Calu3 (cell line): ENCODE measurements around the gene RECK. TPM values are rescaled to one million over a fixed set of nuclear protein-coding genes. Genes with fewer than 3 reads are reported as not detected.

Experiments used
- BruUV-seq: library from RNA; stranded (reverse); fragments of 400-500 nt; replicated peaks from 2 replicates; lab custom pipeline; 2021; lab: Mats Ljungman, UMichigan
- CTCF ChIA-PET: fragments of 300-600 bp; sonication (Branson Sonifier 250); formaldehyde crosslinking; loops from one replicate; lab custom pipeline; 2022; ENCODE audit warnings: antibody characterized with exemption; lab: Charles Lee
- DNase-seq: peaks from one replicate; pipeline ENCODE4 v3.0.0; 2022
- H3K27ac Mint-ChIP-seq: one replicate; pipeline ENCODE4 v1.8.0; 2022; ENCODE audit warnings: mixed read lengths; ENCODE audit not compliant: unreplicated experiment
- H3K27me3 Mint-ChIP-seq: one replicate; pipeline ENCODE4 v1.8.0; 2022; ENCODE audit warnings: mixed read lengths; ENCODE audit not compliant: unreplicated experiment
- H3K36me3 Mint-ChIP-seq: one replicate; pipeline ENCODE4 v1.8.0; 2022; ENCODE audit warnings: mild to moderate bottlenecking, moderate library complexity, mixed read lengths; ENCODE audit not compliant: insufficient read depth, unreplicated experiment
- H3K4me1 Mint-ChIP-seq: one replicate; pipeline ENCODE4 v1.8.0; 2022; ENCODE audit warnings: mild to moderate bottlenecking, low read depth, mixed read lengths; ENCODE audit not compliant: unreplicated experiment
- H3K4me3 Mint-ChIP-seq: one replicate; pipeline ENCODE4 v1.8.0; 2022; ENCODE audit warnings: mild to moderate bottlenecking, low read depth, moderate library complexity, mixed read lengths; ENCODE audit not compliant: unreplicated experiment
- H3K9me3 Mint-ChIP-seq: one replicate; pipeline ENCODE4 v1.8.0; 2022; ENCODE audit warnings: low read depth, mixed read lengths; ENCODE audit not compliant: unreplicated experiment
- intact Hi-C: fragments of 100-400 bp; cut with micrococcal nuclease; formaldehyde crosslinking; loops from one replicate; pipeline ENCODE4 v1.10.0; 2022; ENCODE audit not compliant: unreplicated experiment
- total RNA-seq: library from RNA; stranded (reverse); gene quantifications from 2 replicates; pipeline ENCODE4 v1.2.3, GENCODE V29; 2022
- TF ChIP-seq, protein P1 (sequence below): fragments of 200-600 bp; IDR thresholded peaks from one replicate; pipeline ENCODE4 v1.8.0; 2022; ENCODE audit warnings: antibody characterized with exemption; ENCODE audit not compliant: unreplicated experiment

Gene RECK
- total RNA-seq, 1 experiment from 2014 or later, result 1.1 TPM

DNA sequence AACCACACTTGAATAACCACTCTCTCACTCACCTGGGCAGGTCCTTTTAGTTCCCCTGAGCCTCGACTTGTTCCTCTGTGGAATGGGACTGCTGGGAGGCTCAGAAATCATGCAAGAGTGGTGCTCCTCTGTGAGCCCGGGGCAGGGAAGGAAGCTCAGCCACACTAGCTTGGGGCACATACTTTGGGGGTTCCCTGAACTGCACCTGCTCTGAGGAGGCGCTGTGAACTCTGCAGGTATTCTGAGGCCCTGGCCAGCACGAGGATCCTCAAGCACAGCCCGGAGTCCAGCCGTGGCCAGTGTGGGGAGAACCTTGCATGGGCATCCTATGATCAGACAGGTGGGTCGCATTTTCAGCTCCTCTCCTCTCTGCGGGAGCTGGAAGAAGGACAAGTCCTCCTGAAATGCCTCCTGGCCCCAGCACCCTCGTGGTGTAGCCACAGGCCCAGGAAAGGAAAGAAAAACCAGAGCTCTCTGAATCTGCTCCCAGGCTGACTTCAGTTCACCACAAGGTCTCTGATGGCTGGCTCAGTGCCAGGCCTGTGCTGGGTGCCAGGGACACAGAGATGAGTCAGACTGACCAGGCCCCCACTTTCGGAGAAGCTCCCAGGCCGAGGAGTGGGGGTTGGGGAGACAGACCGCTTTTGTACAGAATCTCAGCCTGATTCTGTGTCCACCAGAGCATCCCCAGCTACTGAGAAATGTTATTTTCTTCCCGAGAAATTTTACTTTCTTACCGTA is 111.8 kb downstream of the RECK start:
- TF ChIP-seq, protein P1, sequence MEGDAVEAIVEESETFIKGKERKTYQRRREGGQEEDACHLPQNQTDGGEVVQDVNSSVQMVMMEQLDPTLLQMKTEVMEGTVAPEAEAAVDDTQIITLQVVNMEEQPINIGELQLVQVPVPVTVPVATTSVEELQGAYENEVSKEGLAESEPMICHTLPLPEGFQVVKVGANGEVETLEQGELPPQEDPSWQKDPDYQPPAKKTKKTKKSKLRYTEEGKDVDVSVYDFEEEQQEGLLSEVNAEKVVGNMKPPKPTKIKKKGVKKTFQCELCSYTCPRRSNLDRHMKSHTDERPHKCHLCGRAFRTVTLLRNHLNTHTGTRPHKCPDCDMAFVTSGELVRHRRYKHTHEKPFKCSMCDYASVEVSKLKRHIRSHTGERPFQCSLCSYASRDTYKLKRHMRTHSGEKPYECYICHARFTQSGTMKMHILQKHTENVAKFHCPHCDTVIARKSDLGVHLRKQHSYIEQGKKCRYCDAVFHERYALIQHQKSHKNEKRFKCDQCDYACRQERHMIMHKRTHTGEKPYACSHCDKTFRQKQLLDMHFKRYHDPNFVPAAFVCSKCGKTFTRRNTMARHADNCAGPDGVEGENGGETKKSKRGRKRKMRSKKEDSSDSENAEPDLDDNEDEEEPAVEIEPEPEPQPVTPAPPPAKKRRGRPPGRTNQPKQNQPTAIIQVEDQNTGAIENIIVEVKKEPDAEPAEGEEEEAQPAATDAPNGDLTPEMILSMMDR, result no peak
- H3K36me3 Mint-ChIP-seq, result no peaks in the 10 kb centered on the region
- intact Hi-C loops, result no loop called here
- no peak overlapping the region for H3K27ac Mint-ChIP-seq
- peaks cover 8% of the 10 kb centered on the region for H3K4me1 Mint-ChIP-seq
- H3K4me3 Mint-ChIP-seq, result no peak overlapping the region
- no TSS peak for BruUV-seq
- H3K27me3 Mint-ChIP-seq, result peaks cover 24% of the 10 kb centered on the region
- CTCF ChIA-PET, result interaction anchor here (1.1 kb wide), 1 partner anchor 18 kb away, joined by 6 read pairs; no protein-coding TSS in a partner anchor
- peak; percentile 70 for DNase-seq
- peaks cover 3% of the 10 kb centered on the region for H3K9me3 Mint-ChIP-seq

DNA sequence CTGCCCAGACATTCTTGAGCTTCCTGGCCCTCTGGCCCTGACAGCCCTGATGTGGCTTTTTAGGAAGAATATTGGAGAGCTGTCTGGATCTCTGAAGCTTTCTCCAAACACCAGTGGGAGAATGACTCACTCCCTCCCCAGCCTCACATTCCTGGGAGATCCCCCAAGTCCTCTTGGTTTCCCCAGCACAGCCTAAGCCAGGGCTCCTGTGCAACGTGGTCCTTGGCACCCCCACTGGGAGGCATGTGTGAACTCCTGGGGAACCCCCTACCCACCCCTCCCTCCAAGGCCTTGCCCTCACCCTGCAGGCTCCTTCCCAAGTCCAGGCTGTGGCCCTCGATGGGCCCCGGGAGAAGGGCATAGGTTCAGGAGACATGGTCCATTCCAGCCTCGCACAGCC is 112.5 kb downstream of the RECK start:
- CTCF ChIA-PET, result interaction anchor here (1.1 kb wide), 1 partner anchor 17 kb away, joined by 6 read pairs; no protein-coding TSS in a partner anchor
- no peak overlapping the region for H3K27ac Mint-ChIP-seq

DNA sequence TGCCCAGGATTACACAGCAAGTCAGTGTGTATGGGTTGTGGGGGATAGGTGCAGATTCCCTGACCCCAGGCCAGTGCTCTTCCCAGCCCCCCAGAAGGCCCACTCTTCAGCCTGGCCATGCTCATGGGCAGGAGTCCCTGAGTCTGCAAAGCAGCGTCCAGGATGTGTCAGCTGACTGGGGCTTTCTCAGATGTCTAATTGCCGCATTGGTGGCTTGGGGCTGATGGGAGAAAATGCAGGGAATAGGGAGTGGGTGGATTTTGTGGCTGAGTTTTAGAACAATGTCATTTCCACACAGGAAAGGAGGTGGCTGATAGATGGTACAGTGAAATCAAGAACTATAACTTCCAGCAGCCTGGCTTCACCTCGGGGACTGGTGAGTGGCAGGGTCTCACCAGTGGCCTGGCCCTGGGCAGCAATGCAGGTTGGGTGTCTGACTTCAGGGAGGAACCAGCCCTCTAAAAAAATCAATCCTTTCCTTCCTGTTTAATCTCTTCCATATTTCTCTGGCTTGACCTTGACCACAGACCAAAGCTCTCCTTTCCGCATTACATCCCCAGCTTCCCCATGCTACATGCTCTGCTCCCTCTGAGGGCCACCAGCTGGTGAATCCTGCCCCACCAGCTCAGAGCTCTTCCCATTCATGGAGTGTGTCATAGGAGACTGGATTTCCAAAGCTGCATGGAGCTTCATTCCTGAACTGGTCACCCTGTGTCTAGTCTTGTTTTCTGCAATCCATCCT is 114.0 kb downstream of the RECK start:
- H3K9me3 Mint-ChIP-seq, result peaks cover 3% of the 10 kb centered on the region
- no peak overlapping the region for H3K4me3 Mint-ChIP-seq
- peaks cover 8% of the 10 kb centered on the region for H3K4me1 Mint-ChIP-seq
- no peaks in the 10 kb centered on the region for H3K36me3 Mint-ChIP-seq
- no TSS peak for BruUV-seq
- TF ChIP-seq, protein P1, result no peak
- intact Hi-C loops, result no loop called here
- H3K27me3 Mint-ChIP-seq, result peaks cover 4% of the 10 kb centered on the region
- no peak overlapping the region for H3K27ac Mint-ChIP-seq
- CTCF ChIA-PET, result no interaction called here
- DNase-seq, result no peak

More for the DNA sequence above, 112.5 kb downstream of the RECK start:
- DNase-seq, result no peak
- H3K27me3 Mint-ChIP-seq, result peaks cover 19% of the 10 kb centered on the region
- intact Hi-C loops, result no loop called here
- no TSS peak for BruUV-seq
- no peaks in the 10 kb centered on the region for H3K36me3 Mint-ChIP-seq
- no peak overlapping the region for H3K4me3 Mint-ChIP-seq
- H3K4me1 Mint-ChIP-seq, result peaks cover 8% of the 10 kb centered on the region
- TF ChIP-seq, protein P1, result no peak
- peaks cover 3% of the 10 kb centered on the region for H3K9me3 Mint-ChIP-seq

DNA sequence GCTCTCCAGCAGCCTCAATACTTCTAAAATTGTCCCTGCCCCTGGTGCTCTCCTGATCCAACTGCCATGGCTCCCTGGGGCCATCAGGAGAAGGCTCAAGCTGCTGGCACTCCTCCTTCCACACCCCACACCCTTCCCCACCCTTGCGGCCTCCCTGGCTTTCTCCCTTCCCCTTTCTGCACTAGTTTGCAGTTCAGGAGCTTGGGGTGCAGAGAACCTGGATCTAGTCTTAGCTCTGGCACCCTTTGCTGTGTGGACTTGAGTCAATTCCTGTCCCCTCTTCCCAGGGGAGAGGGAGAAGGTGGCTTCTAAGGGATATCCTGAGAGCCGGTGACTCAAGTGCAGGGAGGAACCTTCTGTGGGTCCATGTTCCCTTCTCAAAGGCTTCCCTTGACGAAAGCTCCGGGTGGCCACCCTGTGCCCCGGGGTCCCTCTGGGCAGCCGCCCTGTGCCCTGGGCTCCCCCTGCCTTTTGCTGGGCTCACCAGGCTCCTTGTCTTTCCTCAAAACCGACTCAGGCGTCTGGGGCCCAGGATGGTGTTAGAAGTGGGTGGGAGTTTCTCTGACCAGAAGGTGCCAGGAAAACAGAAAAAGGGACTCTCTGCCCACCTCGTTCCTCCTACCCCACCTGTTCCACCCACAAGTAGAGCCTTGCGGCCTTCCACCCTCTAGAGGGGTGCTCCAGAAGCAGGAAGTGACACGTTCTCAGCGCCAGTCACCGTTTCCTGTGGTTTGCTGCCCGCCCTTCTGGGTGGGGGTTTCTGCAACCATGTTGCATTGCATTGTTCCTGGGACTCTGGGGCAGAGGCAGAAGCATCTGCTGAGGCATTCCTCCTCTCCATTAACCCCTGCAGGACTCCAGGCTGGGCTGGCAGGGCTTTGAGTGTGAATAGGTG is 114.8 kb downstream of the RECK start:
- CTCF ChIA-PET, result no interaction called here
- Mint-ChIP-seq H3K4me3 (no peak overlapping the region), H3K27ac (no peak overlapping the region), H3K36me3 (no peaks in the 10 kb centered on the region), H3K9me3 (no peaks in the 10 kb centered on the region), H3K27me3 (no peaks in the 10 kb centered on the region), H3K4me1 (peaks cover 8% of the 10 kb centered on the region)
- TF ChIP-seq, protein P1, result no peak
- DNase-seq, result no peak
- no TSS peak for BruUV-seq
- intact Hi-C loops, result no loop called here
